NCI-H1417 (cell line): ENCODE results near the gene COA3.

Source experiments
- DNase-seq, 3 experiments: peaks; one replicate each; lab custom pipeline; 2025; lab: John Stamatoyannopoulos, UW

COA3 gene

GRCh38 chr17:42750739-42751344, 47.7 kb downstream of the COA3 start:
- no peak for DNase-seq

GRCh38 chr17:42748908-42749798, 49.4 kb downstream of the COA3 start:
- DNase-seq: peak in 2 of 3 experiments; percentile 14 to 39

GRCh38 chr17:42748202-42748907, 50.1 kb downstream of the COA3 start:
- DNase-seq: no peak
